Activated CD8-positive, alpha-beta memory T cell treated with anti-CD3 and anti-CD28 coated beads, Interleukin-2, amount 50 U/mL, for 4 hours (primary cell): ENCODE measurements around the gene MTG1.

Experiments used
- DNase-seq: peaks from one replicate; pipeline ENCODE4 v3.0.0-alpha.2; 2020

Gene MTG1

GRCh38 chr10:133394064-133394663, at the start of gene MTG1:
TSS of gene MTG1 (plus strand) at chr10:133394157. CDS start at chr10:133394221, 64 bp downstream.
- DNase-seq = peak; percentile 94

GRCh38 chr10:133344236-133344635, 49.7 kb upstream of the MTG1 start:
- no peak for DNase-seq

- no peak for DNase-seq
Measured at GRCh38 chr10:133346413-133346812, 47.5 kb upstream of the MTG1 start.

GRCh38 chr10:133347710-133348517, 46.0 kb upstream of the MTG1 start:
- DNase-seq = no peak

GRCh38 chr10:133349160-133349568, 44.8 kb upstream of the MTG1 start:
- no peak for DNase-seq

GRCh38 chr10:133349577-133350011, 44.4 kb upstream of the MTG1 start:
- no peak for DNase-seq

GRCh38 chr10:133350283-133350949, 43.5 kb upstream of the MTG1 start:
- no peak for DNase-seq

- no peak for DNase-seq
Measured at GRCh38 chr10:133350950-133351329, 43.0 kb upstream of the MTG1 start.

GRCh38 chr10:133351408-133352318, 42.3 kb upstream of the MTG1 start:
- DNase-seq = no peak

- DNase-seq = no peak
Measured at GRCh38 chr10:133353202-133353959, 40.6 kb upstream of the MTG1 start.

- DNase-seq = no peak
Measured at GRCh38 chr10:133353988-133354605, 39.9 kb upstream of the MTG1 start.

- no peak for DNase-seq
Measured at GRCh38 chr10:133354672-133355240, 39.2 kb upstream of the MTG1 start.

- DNase-seq = no peak
Measured at GRCh38 chr10:133355266-133355665, 38.7 kb upstream of the MTG1 start.

GRCh38 chr10:133355991-133356390, 38.0 kb upstream of the MTG1 start:
- no peak for DNase-seq

GRCh38 chr10:133356549-133357284, 37.2 kb upstream of the MTG1 start:
- DNase-seq = no peak

- DNase-seq = peak; percentile 63
Measured at GRCh38 chr10:133357285-133358161, 36.4 kb upstream of the MTG1 start, which contains the start of gene FUOM. TSS of gene FUOM (minus strand) at chr10:133358019. CDS start at chr10:133358007, 12 bp downstream.

GRCh38 chr10:133358162-133358924, 35.6 kb upstream of the MTG1 start:
- no peak for DNase-seq

- DNase-seq = no peak
Measured at GRCh38 chr10:133358925-133359310, 35.0 kb upstream of the MTG1 start.
